Choroid plexus epithelial cell (primary cell): ENCODE results near the gene MGLL.

Experiments used
- DNase-seq: peaks from one replicate; pipeline ENCODE4 v3.0.0-alpha.2; 2010; ENCODE audit warnings: low read depth
- H3K4me3 ChIP-seq: 2 replicates; pipeline ENCODE4 v1.5.1; 2011; ENCODE audit warnings: low read depth, mild to moderate bottlenecking, control low read depth, low read length, moderate library complexity
- CTCF ChIP-seq: conservative IDR thresholded peaks from 2 replicates; pipeline ENCODE4 v1.5.1; 2011; ENCODE audit warnings: low read depth, mild to moderate bottlenecking, control low read depth, inconsistent platforms, low read length, moderate library complexity

Gene MGLL

GRCh38 chr3:127716384-127716783, 105.9 kb downstream of the MGLL start:
- no peak for DNase-seq
- no peak for TF ChIP-seq CTCF

GRCh38 chr3:127715532-127715931, 106.8 kb downstream of the MGLL start:
- TF ChIP-seq CTCF, result no peak
- H3K4me3 ChIP-seq, result no peak overlapping the region
- no peak for DNase-seq

More at GRCh38 chr3:127716384-127716783, 105.9 kb downstream of the MGLL start:
- no peak overlapping the region for H3K4me3 ChIP-seq

- TF ChIP-seq CTCF, result no peak
- H3K4me3 ChIP-seq, result no peak overlapping the region
- DNase-seq, result no peak
Observed at GRCh38 chr3:127714866-127715265, 107.4 kb downstream of the MGLL start.

- no peak overlapping the region for H3K4me3 ChIP-seq
- no peak for TF ChIP-seq CTCF
- DNase-seq, result no peak
Observed at GRCh38 chr3:127714125-127714571, 108.2 kb downstream of the MGLL start.

- no peak for TF ChIP-seq CTCF
- DNase-seq, result no peak
- no peak overlapping the region for H3K4me3 ChIP-seq
Observed at GRCh38 chr3:127712881-127713771, 109.2 kb downstream of the MGLL start.

- no peak for TF ChIP-seq CTCF
- H3K4me3 ChIP-seq, result no peak overlapping the region
- DNase-seq, result no peak
Observed at GRCh38 chr3:127712461-127712860, 109.9 kb downstream of the MGLL start.

GRCh38 chr3:127711896-127712295, 110.4 kb downstream of the MGLL start:
- DNase-seq, result no peak
- no peak for TF ChIP-seq CTCF
- H3K4me3 ChIP-seq, result no peak overlapping the region
